Stimulated activated CD8-positive, alpha-beta memory T cell treated with anti-CD3 and anti-CD28 coated beads, Interleukin-2, amount 100 ng/mL, for 1 hour (primary cell): Measurements from ENCODE around the gene SYCP3.

ENCODE experiments used
- DNase-seq, 2 donors: peaks; one replicate each; pipeline ENCODE4 v3.0.0-alpha.2; 2020; ENCODE audit warnings: low read depth in 2 of 2

SYCP3 gene

GRCh38 chr12:101680647-101681046, 58.6 kb downstream of the SYCP3 start:
- no peak for DNase-seq

GRCh38 chr12:101680240-101680639, 59.0 kb downstream of the SYCP3 start:
- no peak for DNase-seq
